Stimulated activated CD8-positive, alpha-beta memory T cell treated with anti-CD3 and anti-CD28 coated beads, Interleukin-12 subunit alpha, Interleukin-12 subunit beta, amount 100 ng/mL, for 4 hours (primary cell): ENCODE data around the gene SYNE3.

Experiments
- DNase-seq: peaks from one replicate; pipeline ENCODE4 v3.0.0-alpha.2; 2020; ENCODE audit warnings: low read depth

The SYNE3 gene

GRCh38 chr14:95489214-95490137, 27.0 kb downstream of the SYNE3 start:
- no peak for DNase-seq

- DNase-seq = no peak
Observed at GRCh38 chr14:95488376-95489213, 27.9 kb downstream of the SYNE3 start.

GRCh38 chr14:95487669-95488084, 28.8 kb downstream of the SYNE3 start:
- DNase-seq = no peak

- DNase-seq = no peak
Observed at GRCh38 chr14:95486875-95487668, 29.4 kb downstream of the SYNE3 start.

GRCh38 chr14:95485222-95485819, 31.1 kb downstream of the SYNE3 start:
- DNase-seq = no peak

GRCh38 chr14:95484296-95484695, 32.2 kb downstream of the SYNE3 start:
- DNase-seq = no peak

GRCh38 chr14:95483309-95484165, 32.9 kb downstream of the SYNE3 start:
- no peak for DNase-seq

- no peak for DNase-seq
Observed at GRCh38 chr14:95482627-95483308, 33.7 kb downstream of the SYNE3 start.

GRCh38 chr14:95481391-95482022, 34.9 kb downstream of the SYNE3 start:
- no peak for DNase-seq

GRCh38 chr14:95480887-95481226, 35.6 kb downstream of the SYNE3 start:
- DNase-seq = no peak

- DNase-seq = peak; percentile 24
Observed at GRCh38 chr14:95480109-95480886, 36.2 kb downstream of the SYNE3 start.

- DNase-seq = no peak
Observed at GRCh38 chr14:95479494-95479893, 37.0 kb downstream of the SYNE3 start.

- no peak for DNase-seq
Observed at GRCh38 chr14:95478818-95479217, 37.6 kb downstream of the SYNE3 start.

- no peak for DNase-seq
Observed at GRCh38 chr14:95478309-95478708, 38.1 kb downstream of the SYNE3 start.

- DNase-seq = no peak
Observed at GRCh38 chr14:95477411-95478269, 38.8 kb downstream of the SYNE3 start.

- no peak for DNase-seq
Observed at GRCh38 chr14:95476747-95477146, 39.7 kb downstream of the SYNE3 start.

GRCh38 chr14:95475540-95476240, 40.8 kb downstream of the SYNE3 start:
- no peak for DNase-seq
